Dermis lymphatic vessel endothelial cell (primary cell): ENCODE measurements around the gene SYT10. TPM values are rescaled to one million over a fixed set of nuclear protein-coding genes. Genes with fewer than 3 reads are reported as not detected.

Experiments used
- total RNA-seq: library from RNA; depleted of rRNA; stranded (reverse); fragments of >200 nt; gene quantifications from 2 replicates; pipeline ENCODE4 v1.2.1, GENCODE V29; 2014

The SYT10 gene
- total RNA-seq = not detected in 2 replicates

GRCh38 chr12:33439587-33440011 is at the start of gene SYT10:
TSS of gene SYT10 (minus strand) at chr12:33439819. CDS start at chr12:33439522, 297 bp downstream.

